HG02759 (cell line): ENCODE data around the gene SDK1.
"Not testable (repeated sequence)": the region's sequence is repeated elsewhere in the genome, so short reads cannot be mapped to it uniquely, and the experiment has no call there.

Source experiments
- ATAC-seq: cut with Tn5 transposase; IDR thresholded peaks from one replicate; pipeline ENCODE4 v1.9.1; 2021; ENCODE audit warnings: mild to moderate bottlenecking, moderate library complexity; ENCODE audit not compliant: unreplicated experiment

SDK1 gene

DNA sequence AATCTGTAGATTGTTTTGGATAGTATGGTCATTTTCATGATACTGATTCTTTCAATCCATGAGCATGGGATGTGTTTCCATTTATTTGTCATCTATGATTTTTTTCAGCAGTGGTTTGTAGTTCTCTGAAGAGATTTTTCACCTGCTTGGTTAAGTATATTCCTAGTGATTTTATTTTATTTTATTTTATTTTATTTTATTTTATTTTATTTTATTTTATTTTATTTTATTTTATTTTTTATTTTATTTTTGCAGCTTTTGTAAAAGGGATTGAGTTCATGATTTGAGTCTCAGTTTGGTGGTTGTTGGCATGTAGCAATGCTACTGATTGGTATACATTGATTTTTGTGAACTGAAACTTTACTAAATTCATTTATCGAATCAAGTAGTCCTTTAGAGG is 404.2 kb downstream of the SDK1 start:
- ATAC-seq, result no peak

DNA sequence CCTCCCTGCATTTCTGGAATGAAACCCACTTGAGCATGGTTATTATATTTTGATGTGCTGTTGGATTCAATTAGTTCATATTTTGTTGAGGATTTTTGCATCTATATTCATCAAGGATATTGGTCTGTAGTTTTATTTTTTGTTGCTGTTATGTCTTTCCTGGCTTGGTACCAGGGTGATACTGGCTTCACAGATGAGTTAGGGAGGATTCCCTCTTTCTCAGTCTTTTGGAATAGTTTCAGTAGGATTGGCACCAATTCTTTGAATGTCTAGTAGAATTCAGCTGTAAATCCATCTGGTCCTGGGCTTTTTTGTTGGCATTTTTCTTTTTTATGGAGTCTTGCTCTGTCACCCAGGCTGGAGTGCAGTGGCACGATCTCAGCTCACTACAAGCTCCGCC is 405.0 kb downstream of the SDK1 start:
- not testable (repeated sequence) for ATAC-seq

DNA sequence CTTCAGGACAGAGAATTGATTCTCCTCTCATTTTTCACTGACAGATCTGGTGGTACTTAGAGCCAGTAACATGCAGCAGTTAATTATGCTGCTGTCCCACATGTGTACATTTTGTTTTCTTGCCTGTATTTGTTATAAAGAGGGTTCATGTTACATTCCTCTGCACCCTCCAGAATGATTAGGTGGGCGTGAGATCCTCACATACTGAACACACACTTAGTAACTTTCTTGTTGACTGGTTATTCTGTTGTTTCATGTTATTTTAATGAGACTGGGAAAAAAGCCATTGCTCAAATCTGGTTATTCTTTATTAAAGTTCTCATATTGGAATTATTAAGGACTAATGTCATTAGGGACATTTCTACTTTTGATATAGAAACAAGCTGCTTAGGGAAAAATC is 409.1 kb downstream of the SDK1 start:
- no peak for ATAC-seq

DNA sequence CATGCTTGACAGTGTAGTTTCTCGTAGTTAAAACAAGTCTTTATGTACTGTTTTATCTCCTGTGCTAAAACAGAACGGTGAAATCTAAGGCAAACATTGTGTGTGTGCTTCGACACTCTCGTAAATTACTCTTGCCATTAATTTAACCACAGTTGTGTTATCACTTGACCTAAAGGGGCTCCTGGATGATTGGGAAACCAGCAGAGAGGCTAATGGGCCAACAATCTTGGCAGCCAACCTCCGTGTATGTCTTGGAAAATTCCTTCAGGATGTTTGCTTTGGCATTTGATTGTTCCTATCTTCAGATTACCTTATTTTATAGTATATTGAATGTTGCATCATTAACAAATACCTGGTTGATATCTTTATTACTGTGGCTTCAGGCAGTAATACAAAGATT is 409.5 kb downstream of the SDK1 start:
- ATAC-seq, result no peak

DNA sequence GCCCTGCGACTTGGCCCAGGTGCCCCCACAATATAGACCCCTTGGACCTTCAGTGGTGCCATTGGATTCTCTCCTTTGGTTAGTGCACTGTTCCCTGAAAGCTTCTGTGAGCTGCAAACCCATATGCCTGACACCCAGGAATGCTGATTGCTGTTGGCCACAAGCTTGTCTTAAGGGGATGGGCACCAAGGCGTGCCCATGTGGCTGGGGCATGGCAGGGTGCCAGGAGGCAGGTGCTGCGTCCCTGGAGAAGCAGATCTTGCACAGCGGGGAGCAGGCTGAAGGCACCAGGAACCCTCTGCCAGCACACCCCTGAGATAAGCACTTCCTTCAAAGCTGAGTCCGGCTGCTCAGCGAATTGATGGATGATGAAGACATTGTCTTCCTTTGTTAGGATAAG is 411.8 kb downstream of the SDK1 start:
- ATAC-seq, result no peak

DNA sequence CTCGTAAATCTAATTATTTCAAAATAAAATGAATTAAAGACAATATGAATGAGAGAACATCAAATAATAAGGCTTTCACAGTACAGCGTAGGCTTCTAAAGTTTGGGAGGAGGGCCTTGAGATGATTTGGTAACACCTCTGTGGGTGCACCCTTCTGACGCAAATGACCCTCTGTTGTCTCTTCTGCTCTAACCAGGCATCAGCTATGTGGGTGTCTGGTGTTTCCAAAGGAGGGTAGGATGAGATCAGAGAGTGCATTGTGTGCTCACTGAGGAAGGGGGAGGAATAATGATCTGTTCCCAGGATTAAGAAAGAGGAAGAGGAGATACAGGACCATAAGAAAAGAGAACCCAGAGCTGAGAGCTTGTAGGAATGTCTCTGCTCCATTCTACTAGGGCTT is 420.4 kb downstream of the SDK1 start:
- ATAC-seq, result no peak

DNA sequence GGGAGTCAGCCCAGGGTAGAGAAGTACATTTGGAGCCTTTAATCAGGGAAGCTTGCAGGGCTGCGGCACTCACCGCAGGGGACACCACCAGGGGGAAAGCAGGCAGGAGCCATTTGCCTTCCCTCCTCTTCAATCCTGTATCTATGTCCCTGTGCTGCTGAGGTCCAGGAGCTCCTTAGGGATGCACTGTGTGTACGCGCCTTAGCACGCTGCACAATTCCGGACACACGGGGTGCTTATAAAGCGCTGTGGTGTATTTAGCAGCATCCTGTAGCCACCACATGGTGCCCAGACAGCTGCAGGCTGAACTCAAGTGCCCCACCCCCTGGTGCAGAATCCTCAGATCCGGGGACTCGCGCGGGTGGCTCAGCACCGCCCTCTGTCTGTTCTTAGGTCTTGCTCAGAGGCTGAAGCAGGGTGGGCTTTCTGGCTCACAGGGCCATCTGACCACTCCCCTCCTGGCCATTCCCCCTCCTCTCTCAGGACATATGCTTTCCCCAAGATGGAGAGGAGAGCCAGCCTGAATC is 421.4 kb downstream of the SDK1 start:
- ATAC-seq, result no peak

DNA sequence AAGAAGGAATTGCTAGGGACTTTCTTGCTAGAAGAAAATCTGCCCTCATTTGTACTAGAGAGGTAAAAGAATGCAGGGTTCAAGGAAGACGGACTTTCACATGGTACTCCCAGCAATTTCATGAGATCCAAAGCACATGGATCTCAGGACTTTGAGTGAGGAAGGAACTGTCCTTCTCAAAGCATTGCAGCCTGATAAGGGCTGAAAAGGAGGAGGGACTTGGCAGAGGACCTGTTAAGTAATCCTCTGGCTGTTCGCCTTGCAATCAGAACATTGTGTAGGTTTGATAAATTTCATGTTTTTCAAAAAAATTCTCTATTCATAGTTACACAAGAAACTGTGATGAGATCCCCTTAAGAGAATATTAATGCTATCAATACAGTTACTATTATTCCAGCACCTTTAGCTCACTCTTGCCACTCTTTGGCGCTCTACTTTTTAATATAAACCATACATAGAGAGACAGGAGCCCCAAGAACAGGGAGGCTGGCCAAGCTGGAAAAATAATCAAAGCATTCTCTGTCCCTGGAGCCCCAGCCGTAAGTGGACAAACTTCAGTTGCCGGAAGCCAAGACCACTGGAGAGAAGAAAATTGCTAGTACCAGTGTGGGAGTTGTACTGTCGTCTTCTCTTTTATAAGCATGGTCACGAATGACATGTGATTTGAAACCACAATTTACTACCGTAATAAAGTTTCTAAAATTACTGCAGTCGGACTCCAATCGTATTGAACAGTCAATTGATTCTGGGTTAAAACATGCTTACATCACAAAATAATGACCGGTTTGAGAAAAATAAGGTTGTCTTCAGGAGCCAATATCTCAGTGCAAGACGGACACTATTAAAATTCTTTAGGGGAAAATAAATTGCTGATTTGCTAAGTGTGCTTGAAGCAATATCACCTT is 424.4 kb downstream of the SDK1 start:
- ATAC-seq, result no peak

DNA sequence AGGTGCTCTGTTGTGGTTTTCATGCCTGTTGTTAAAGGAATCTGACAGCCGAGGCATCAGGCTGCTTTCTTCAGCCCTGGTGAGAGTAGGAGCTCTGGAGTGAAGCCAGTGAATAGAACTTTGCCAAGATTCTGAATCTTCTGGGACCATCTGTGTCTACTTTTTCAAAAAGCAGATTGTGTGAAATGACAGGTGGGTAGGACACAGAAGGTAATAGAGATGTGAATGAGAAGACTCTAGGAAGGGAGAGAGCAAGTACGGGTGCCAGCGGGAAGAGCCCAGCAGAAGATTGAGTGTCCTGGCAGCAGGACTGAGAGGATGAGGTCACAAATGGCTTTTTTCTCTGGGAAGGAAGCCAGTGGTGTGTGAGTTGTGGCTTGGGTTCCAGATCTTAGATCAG is 429.2 kb downstream of the SDK1 start:
- no peak for ATAC-seq

DNA sequence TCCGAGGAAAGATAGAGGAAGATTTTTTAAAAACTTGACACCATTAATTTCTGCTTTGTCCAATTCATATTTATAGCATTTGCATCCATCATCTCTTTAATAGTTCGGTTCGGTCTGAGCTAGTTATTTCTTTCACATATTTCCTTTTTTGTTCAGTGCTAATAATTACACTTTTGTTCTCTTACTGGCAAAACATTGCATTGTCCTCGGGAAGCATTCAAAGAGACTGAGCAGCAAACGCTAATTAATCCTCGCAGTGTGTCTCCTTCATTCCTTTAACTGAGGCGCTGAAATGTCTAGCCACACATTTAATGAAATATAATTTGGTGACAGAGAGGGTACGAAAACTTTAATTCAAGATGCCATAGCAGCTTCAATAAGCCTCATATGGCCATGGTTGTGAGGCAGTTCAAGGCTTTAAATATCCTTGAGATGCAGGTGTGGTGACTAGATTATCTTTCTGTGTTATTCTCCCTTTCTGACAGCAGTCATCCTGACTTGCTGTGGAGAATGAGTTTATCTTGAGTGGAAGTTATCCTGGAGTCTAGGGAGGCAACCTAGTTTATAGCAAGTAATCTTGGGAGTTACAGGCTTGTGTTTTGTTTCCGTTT is 431.4 kb downstream of the SDK1 start:
- no peak for ATAC-seq

DNA sequence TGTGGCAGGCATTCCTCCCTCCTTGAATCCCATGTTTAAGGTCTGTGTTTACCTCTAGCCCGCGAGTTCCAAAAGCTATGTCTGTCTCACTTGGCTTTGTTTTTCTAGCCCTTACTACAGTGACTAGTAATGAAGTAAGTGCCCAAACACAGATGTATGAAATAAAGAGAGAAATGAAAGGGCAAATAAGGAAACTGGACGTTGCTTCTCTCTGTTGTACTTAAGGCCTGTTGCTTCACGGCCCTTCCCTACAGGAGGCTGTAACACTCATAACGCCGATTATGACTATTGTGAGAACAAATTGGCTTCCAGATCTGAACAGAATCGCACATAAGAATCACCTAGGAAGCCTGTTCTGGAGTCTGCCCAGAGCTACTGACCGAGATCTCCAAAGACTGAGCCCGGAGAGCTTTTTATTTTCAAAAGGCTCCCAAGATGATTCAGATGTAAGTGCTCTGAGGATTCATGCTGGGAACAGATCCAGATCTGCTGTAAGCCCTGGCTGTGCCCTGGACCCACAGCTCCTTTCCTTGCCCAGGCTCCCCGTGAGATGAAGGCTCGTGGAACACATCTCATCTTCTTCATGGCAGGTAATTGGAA is 432.6 kb downstream of the SDK1 start:
- no peak for ATAC-seq

DNA sequence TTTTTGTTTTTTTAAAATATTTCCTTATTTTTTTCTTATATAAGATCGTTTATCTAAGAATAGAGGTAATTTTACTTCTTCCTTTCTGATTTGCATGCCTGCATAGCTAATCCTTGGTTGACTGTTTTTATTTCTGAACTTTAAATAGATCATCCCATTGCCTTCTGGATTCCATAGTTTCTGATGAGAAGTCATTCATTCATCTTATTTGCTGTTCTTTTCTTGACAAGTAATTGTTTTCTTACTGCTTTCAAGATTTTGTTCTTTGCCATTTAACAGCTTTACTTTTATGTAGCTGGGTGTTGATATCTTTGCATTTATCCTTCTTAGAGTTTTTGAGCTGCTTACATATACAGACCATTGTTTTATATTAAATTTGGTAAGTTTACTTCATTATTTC is 437.9 kb downstream of the SDK1 start:
- ATAC-seq, result no peak

DNA sequence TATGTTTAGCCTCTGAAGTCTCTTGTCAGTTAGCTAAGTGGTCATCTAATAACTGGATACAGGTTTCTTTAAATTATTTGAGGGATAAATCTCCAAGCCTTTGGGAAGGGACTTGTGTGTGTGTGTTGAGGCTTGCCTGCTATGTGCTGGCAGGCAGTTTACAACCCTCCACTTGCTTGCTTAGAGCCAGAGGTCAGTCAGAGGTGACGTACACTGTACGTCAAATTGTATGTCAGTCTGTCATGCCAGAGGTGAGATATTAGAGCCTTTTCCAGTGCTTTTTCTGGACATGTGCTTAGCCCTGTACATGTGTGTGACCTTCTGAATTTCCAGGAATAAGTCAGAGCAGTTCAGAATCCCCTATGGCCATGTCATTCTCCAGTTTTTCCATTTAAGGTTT is 438.9 kb downstream of the SDK1 start:
- ATAC-seq, result no peak

DNA sequence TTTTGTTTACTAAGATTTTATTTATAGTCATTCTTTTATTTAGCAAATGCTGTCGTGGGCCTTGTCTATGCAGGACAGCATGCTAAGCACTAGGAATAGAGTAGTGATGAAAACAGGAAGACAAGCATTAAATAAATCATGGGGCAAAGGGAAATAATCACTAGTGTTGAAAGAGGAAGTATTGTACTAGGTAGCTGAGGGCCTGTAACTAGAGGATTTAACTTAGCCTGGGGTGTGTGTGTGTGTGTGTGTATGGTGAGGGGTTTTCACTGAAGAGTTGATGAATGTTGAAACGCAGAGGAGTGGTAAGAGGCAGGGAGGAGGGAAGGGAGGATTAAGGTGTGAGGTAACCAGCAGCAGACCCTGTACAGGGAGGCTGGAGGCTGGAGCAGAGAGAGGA is 446.4 kb downstream of the SDK1 start:
- no peak for ATAC-seq

DNA sequence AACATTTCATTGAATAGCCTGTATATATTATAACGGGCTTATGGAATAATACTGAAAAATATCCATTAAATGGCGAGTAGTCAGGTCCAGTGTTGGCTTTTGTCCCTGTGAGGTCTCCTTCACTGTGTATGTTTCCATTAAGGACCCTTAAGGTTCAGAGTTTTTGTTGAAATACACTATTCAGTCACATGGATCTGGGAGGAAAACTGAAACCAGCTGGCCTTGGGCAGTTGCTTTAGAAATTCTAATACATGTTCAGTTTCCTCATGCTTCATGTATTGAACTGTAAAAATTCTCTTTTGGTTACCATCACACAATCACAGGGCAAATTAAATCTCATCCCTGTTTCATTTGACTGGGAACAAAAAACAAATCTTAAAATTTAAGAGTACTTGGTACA is 447.3 kb downstream of the SDK1 start:
- no peak for ATAC-seq

DNA sequence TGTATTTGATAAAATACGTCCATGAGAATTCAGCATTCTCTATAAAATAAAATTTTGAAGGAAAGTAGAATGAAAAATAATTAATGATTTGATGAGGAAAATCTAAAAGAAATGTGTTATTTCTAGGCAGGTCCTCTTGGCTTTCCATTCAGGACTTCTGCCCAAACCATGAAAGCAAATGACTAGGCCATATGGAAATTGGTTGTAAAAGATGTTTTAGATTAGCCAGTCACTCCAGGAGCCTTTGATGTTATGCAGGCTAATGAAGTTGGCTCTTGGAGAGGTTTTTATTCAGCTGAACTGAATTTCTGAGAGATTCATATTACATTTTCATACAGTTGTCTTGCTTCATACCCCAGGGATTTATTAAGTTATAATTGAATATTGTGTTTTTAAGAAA is 452.8 kb downstream of the SDK1 start:
- ATAC-seq, result no peak

DNA sequence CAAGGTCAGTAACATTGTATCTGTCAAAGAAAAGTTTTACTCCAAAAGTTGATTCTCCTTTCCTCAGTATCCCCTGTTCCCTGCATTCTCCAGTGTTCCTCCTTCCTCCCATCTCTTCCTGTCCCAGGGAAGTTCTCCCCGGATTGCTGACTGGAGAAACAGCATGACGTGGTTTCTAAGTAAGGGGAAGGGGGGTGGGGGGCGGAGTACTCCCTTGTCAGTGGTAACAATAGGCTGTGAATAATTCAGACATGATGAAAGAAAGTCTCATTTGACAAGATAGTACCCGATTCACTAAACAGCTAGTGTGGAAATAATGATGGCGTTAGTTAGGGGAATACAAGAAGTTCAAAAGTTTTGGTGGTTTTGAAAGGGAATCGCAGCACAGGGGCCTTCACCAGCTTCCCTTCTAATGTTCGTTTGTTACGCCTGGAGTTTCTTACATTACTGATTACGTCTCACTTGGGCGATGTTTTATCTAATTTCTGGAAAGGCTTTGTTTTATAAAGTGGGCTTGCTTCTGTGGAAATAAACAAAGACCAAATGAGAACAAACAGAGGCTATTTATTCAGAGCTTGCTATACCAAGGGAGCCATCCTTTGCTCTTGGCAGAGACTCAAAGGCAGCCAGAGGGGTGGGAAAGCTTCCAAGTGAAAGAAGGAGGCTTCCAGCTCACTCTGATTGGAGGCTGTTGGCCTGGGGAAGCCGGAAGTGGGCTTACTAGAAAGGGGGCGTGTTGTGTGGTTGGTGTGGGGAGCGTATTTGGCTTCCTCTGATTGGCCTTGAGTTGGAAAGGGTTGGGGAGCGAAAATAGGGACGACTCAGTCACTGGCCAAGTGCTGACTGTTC is 453.7 kb downstream of the SDK1 start:
- ATAC-seq, result no peak

DNA sequence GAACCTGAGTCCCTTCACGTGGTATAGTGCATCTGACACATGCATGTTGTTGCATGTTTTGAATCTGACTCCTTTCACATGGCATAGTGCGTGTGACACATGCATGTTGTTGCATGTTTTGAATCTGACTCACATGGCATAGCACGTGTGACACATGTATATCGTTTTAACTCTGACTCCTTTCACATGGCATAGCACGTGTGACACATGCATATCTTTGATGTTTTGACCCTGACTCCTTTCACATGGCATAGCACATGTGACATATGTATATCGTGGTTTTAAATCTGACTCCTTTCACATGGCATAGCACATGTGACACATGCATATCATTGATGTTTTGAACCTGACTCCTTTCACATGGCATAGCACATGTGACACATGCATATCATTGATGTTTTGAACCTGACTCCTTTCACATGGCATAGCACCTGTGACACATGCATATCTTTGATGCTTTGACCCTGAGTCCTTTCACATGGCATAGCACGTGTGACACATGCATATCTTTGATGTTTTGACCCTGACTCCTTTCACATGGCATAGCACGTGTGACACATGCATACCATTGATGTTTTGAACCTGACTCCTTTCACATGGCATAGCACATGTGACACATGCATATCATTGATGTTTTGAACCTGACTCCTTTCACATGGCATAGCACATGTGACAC is 454.9 kb downstream of the SDK1 start:
- not testable (repeated sequence) for ATAC-seq

DNA sequence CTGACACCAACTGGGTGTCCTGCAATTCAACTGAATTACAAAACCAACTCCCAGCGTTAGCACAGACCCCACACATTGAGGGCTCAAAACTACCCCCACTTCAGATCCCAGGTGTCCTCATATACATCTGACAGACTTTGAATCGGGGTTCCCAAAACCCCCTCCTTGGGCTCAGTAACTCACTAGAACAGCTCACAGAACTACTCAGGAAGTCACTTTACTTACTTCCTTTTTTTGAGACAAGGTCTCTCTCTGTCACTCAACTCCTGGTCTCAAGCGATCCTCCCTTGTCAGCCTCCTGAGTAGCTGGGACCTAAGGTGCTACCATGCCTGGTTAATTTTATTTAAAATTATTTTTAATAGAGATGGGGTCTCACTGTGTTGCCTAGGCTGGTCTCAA is 456.0 kb downstream of the SDK1 start:
- no peak for ATAC-seq

DNA sequence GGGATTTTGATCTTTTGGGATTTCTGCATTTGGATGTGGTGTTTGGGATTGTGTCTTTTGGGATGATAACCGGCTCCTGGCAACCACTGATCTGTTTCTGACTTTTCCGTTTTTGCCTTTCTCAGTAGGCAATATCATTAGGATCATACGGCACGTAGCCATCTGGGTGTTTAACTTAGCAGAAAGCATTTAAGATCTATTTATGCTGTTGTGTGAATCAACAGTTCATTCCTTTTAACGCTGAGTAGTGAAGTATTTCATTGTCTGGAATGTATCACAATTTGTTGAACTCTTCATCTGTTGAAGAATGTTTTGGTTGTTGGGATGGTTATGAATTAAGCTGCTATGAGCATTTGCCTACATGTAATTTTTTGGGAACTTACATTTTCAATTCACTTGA is 459.6 kb downstream of the SDK1 start:
- no peak for ATAC-seq
